Activated CD4-positive, alpha-beta T cell treated with anti-CD3 and anti-CD28 coated beads for 36 hours (primary cell): ENCODE results near the gene KIF6. TPM values are rescaled to one million over a fixed set of nuclear protein-coding genes. Genes with fewer than 3 reads are reported as not detected.

Source experiments
- ATAC-seq: fragments of 200-7000 bp; cut with Tn5 transposase; one replicate; pipeline ENCODE4 v1.10.0; 2021; ENCODE audit warnings: mild to moderate bottlenecking, moderate library complexity
- CTCF ChIA-PET: fragments of 350-600 bp; sonication (Branson Sonifier 250); formaldehyde crosslinking; loops from one replicate; lab custom pipeline; 2021; ENCODE audit warnings: antibody characterized with exemption; lab: Charles Lee
- POLR2A ChIA-PET: fragments of 350-600 bp; sonication (Branson Sonifier 250); formaldehyde crosslinking; loops from one replicate; lab custom pipeline; 2021; ENCODE audit warnings: antibody characterized with exemption, inconsistent platforms; lab: Charles Lee
- DNase-seq: peaks from one replicate; pipeline ENCODE4 v3.0.0-alpha.2; 2020
- H3K27ac Mint-ChIP-seq: one replicate; pipeline ENCODE4 v1.8.0; 2021; ENCODE audit warnings: mixed read lengths
- H3K27me3 Mint-ChIP-seq: one replicate; pipeline ENCODE4 v1.8.0; 2021; ENCODE audit warnings: mixed read lengths
- H3K36me3 Mint-ChIP-seq: one replicate; pipeline ENCODE4 v1.8.0; 2021; ENCODE audit warnings: low read depth, mixed read lengths
- H3K4me1 Mint-ChIP-seq: one replicate; pipeline ENCODE4 v1.8.0; 2021; ENCODE audit warnings: mixed read lengths
- H3K4me3 Mint-ChIP-seq: one replicate; pipeline ENCODE4 v1.8.0; 2021; ENCODE audit warnings: mild to moderate bottlenecking, moderate library complexity, mixed read lengths
- H3K9me3 Mint-ChIP-seq: one replicate; pipeline ENCODE4 v1.8.0; 2021; ENCODE audit warnings: low read depth, mixed read lengths
- intact Hi-C, 2 experiments: fragments of 100-400 bp; cut with DNase I in 1 of 2; cut with micrococcal nuclease in 1 of 2; formaldehyde crosslinking; loops; one replicate each; pipeline versions ENCODE4 v1.14.2 to v1.15.1; 2022 to 2024; cut with DNase I, micrococcal nuclease
- total RNA-seq, 2 experiments: library from RNA; stranded (reverse); gene quantifications; one replicate each; pipeline ENCODE4 v1.2.3, GENCODE V29; 2021

The KIF6 gene
- total RNA-seq, 2 experiments from 2014 or later: 0.43 to 0.49 TPM

DNA sequence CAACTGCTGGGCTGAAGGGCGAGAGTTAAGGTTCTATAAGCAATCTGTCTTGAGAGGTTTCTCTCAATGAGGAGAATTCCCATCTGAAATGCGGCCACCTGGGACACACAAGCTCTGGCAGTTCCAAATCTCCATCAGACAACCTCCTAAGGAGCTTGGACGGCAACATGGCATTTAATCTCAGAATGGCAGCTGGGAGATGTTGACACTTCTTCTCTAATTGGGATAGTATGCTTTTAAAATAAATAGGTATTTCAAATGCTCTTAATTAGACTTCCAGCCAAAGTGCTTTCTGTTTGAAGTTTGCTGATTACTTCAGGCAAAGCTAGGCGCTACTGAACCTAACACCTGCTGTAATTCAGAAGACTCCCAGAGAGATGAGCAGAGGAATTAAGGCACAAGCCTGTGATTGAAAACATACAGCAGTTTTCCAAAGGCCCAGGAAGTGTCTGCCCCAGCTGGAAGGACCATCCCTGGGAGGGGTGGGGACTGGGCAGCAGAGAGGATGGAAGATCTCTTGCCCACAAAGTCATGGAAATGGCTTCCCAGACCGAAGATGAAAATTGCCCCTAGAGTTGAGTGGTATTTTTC lies 343.6 kb downstream of the KIF6 start:
- H3K27ac Mint-ChIP-seq: no peak overlapping the region

DNA sequence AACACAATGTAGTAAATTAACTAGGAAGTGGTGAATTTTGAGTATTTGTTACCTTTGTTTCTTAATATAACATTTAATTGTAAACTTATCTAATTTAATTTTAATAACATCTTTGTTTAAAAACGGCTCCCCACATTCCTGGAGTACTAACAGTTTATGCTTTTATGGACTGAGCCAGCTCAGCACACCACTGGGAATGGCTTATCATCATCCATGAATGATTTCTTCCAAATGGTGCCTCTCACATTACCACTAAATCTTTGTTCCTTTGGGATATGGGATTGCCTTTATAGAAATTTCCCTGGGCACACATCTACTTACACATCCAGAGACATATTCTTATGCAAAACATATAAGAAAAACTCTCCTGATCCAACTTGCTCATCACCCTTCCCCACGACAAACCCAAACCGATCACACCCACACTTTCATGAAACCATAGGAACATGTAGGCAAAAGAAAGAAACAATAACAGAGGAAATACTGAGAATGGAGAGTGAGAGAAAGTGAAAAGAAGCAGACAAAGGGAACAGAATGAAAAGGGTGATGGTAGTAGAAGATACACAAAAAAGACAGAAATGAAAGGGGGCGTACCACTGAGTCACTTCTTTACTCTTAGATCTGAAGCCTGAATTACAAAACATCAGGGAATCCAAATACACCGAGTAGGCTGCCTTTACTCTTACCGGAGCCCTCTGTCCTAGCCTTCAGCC lies 344.2 kb downstream of the KIF6 start:
- peaks cover 10% of the 10 kb centered on the region for H3K27me3 Mint-ChIP-seq
- H3K4me3 Mint-ChIP-seq: no peak overlapping the region
- no peaks in the 10 kb centered on the region for H3K4me1 Mint-ChIP-seq
- H3K36me3 Mint-ChIP-seq: no peaks in the 10 kb centered on the region
- CTCF ChIA-PET: interaction anchor here (0.6 to 0.7 kb wide), 2 partner anchors 81 to 177 kb away, joined by 3 read pairs; no protein-coding TSS in a partner anchor
- H3K27ac Mint-ChIP-seq: no peak overlapping the region
- H3K9me3 Mint-ChIP-seq: no peaks in the 10 kb centered on the region
- POLR2A ChIA-PET: no interaction called here
- no peak for DNase-seq
- peak; percentile 26 for ATAC-seq
- intact Hi-C loops: no loop called here

More for the DNA sequence above, 343.6 kb downstream of the KIF6 start:
- ATAC-seq (no peak), DNase-seq (no peak)
- peaks cover 11% of the 10 kb centered on the region for H3K27me3 Mint-ChIP-seq
- H3K36me3 Mint-ChIP-seq: no peaks in the 10 kb centered on the region
- CTCF ChIA-PET: interaction anchor here (0.6 to 0.7 kb wide), 2 partner anchors 82 to 178 kb away, joined by 3 read pairs; no protein-coding TSS in a partner anchor
- no peak overlapping the region for H3K4me3 Mint-ChIP-seq
- H3K9me3 Mint-ChIP-seq: no peaks in the 10 kb centered on the region
- intact Hi-C loops: no loop called here
- POLR2A ChIA-PET: no interaction called here
- no peaks in the 10 kb centered on the region for H3K4me1 Mint-ChIP-seq

DNA sequence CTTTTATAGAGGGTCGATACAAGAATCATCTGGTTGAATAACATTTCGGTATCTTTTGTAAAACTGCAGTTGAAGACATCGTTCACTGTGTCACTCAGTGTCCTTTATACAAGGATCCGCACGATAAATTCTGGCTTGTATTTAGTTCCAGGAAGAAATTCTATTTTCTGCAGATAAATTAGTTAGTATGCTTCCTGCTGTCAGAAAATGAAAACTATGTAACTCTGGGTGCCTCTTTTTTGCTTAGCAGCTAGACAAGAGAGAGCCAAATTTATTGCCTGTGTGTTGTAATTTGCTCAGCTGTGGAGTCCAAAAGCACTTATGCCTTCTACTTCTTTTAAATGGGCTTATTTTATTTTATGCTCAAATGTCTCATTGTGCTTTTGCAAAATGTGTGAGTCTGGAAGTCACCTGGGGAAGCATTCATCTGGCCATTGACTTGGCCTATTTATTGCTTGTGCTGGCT lies 346.2 kb downstream of the KIF6 start:
- intact Hi-C loops: no loop called here

DNA sequence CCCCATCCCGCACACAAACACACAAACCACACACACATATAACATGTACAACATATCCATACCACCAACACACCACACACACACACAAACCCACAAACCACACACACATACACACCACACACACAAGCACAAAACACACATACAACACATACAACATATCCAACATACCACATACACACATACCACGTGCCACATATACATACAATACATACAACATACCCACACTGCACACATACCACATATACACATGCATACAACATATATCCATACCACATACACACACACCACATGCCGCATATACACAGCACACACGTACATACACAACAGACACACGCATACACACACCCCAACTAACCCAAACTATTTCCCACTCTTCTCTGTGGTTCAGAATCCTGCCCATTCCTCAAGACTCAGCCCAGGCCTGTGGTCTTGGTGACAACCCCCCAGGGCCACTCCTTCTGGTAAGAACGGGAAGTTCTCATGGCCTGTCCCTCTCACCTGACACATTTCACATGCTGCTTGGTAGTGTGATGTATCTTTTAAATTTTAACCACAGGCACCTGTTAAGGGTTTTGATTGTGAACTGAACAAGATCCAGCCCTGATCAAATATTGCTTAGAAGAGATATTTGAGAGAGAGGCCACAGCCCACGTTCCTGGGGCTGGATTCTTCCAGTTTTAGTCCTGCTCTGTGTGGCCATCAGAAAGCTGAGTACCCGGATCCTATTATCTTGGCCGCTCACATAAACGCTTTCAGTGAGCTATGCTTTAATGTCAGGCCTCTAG lies 346.8 kb downstream of the KIF6 start:
- H3K9me3 Mint-ChIP-seq: no peaks in the 10 kb centered on the region
- ATAC-seq: no peak

More for the DNA sequence above, 346.2 kb downstream of the KIF6 start:
- ChIA-PET CTCF (no interaction called here), POLR2A (no interaction called here)
- Mint-ChIP-seq H3K27me3 (peaks cover 12% of the 10 kb centered on the region), H3K27ac (no peak overlapping the region), H3K4me3 (no peak overlapping the region), H3K4me1 (no peaks in the 10 kb centered on the region), H3K36me3 (no peaks in the 10 kb centered on the region), H3K9me3 (no peaks in the 10 kb centered on the region)
- DNase-seq: no peak
- ATAC-seq: no peak

GRCh38 chr6:39377539-39377950 lies 347.7 kb downstream of the KIF6 start:
- Mint-ChIP-seq H3K27me3 (peaks cover 12% of the 10 kb centered on the region), H3K4me1 (no peaks in the 10 kb centered on the region), H3K4me3 (no peak overlapping the region), H3K27ac (no peak overlapping the region), H3K36me3 (no peaks in the 10 kb centered on the region), H3K9me3 (no peaks in the 10 kb centered on the region)
- intact Hi-C loops: no loop called here
- ATAC-seq: no peak
- POLR2A ChIA-PET: interaction anchor here (0.5 kb wide), 1 partner anchor 48 kb away, joined by 9 read pairs; no protein-coding TSS in a partner anchor
- CTCF ChIA-PET: no interaction called here
- DNase-seq: peak; percentile 43

More for the DNA sequence above, 346.8 kb downstream of the KIF6 start:
- no peak for DNase-seq
- H3K36me3 Mint-ChIP-seq: no peaks in the 10 kb centered on the region
- CTCF ChIA-PET: no interaction called here
- H3K4me1 Mint-ChIP-seq: no peaks in the 10 kb centered on the region
- H3K4me3 Mint-ChIP-seq: no peak overlapping the region
- POLR2A ChIA-PET: no interaction called here
- H3K27ac Mint-ChIP-seq: no peak overlapping the region
- intact Hi-C loops: no loop called here
- peaks cover 12% of the 10 kb centered on the region for H3K27me3 Mint-ChIP-seq

DNA sequence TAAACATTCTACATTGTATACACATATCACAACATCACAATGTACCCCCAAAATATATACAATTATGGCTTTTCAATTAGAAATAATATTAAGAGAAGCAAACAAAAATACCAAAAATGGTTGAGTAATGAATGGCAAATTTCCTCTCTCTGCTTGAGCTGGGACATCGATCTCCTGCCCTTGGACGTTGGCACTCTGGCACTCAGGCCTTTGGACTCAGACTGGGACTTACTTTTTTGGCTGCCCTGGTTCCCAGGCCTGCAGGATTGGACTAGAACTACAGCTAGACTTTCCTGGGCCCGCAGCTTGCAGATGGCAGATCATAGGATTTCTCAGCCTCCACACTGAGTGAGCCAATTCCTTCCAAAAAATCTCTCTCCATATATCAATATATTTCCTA lies 349.8 kb downstream of the KIF6 start:
- ChIA-PET POLR2A (no interaction called here), CTCF (interaction anchor here (0.6 kb wide), 1 partner anchor 85 kb away, joined by 4 read pairs; no protein-coding TSS in a partner anchor)
- Mint-ChIP-seq H3K4me1 (no peaks in the 10 kb centered on the region), H3K9me3 (no peaks in the 10 kb centered on the region), H3K27me3 (peaks cover 12% of the 10 kb centered on the region), H3K4me3 (no peak overlapping the region), H3K27ac (no peak overlapping the region), H3K36me3 (no peaks in the 10 kb centered on the region)
- no peak for ATAC-seq
- intact Hi-C loops: no loop called here
- DNase-seq: no peak

DNA sequence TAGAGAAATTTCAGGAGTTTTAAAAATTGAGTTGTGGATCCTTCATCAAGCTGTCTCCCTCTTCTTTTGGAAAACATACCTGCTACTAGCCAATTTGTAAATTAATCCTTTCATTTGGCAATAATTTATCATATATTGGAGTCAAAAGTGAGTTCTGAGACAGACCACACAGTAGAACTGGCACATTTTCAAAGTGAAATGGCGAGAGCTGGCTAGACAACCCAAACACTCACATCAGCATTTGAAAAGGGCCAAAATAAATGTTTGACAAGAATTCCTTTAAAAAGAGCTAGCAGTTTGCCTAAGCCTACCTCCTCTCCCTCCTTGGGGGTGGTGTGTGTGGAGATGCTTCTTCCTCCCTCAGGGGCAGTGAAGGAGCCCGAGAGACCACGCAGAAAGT lies 354.8 kb downstream of the KIF6 start:
- POLR2A ChIA-PET: no interaction called here
- CTCF ChIA-PET: no interaction called here
- Mint-ChIP-seq H3K27me3 (peaks cover 9% of the 10 kb centered on the region), H3K4me3 (no peak overlapping the region), H3K9me3 (no peaks in the 10 kb centered on the region), H3K27ac (no peak overlapping the region), H3K36me3 (no peaks in the 10 kb centered on the region), H3K4me1 (no peaks in the 10 kb centered on the region)
- DNase-seq: no peak
- intact Hi-C loops: no loop called here
- no peak for ATAC-seq

DNA sequence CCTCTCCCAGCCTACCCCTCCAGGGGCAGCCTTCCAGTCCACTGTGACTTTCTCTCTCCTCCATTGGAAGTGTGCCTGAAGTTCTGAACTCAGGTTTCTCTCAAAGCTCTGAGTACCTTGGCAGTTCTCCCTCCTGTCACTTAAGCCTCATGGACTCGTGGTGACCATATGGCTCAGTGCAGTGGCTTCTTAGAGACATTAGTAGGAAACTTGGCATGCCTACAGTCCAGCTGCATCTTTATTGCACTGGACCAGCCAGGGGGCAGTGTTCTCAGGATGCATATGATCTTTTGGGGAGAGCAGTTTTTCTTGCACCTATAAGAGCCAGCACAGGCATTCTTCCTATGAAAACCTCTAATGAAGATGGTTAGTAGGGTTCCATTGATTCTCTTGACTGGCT lies 355.2 kb downstream of the KIF6 start:
- peaks cover 8% of the 10 kb centered on the region for H3K27me3 Mint-ChIP-seq
- intact Hi-C loops: loop anchor here in 1 of 2 experiments (10.0 kb wide), 1 partner anchor 495 kb away; no protein-coding TSS in a partner anchor
- no peak overlapping the region for H3K27ac Mint-ChIP-seq
- H3K36me3 Mint-ChIP-seq: no peaks in the 10 kb centered on the region
- no peak for ATAC-seq
- H3K9me3 Mint-ChIP-seq: no peaks in the 10 kb centered on the region
- no peak overlapping the region for H3K4me3 Mint-ChIP-seq
- POLR2A ChIA-PET: no interaction called here
- CTCF ChIA-PET: no interaction called here
- H3K4me1 Mint-ChIP-seq: no peaks in the 10 kb centered on the region
- no peak for DNase-seq

- H3K4me1 Mint-ChIP-seq: no peaks in the 10 kb centered on the region
- ChIA-PET CTCF (interaction anchor here (0.6 kb wide), 1 partner anchor 460 kb away, joined by 4 read pairs; no protein-coding TSS in a partner anchor), POLR2A (no interaction called here)
- peaks cover 7% of the 10 kb centered on the region for H3K27me3 Mint-ChIP-seq
- H3K36me3 Mint-ChIP-seq: no peaks in the 10 kb centered on the region
- intact Hi-C loops: loop anchor here in 1 of 2 experiments (10.0 kb wide), 1 partner anchor 497 kb away; no protein-coding TSS in a partner anchor
- H3K9me3 Mint-ChIP-seq: no peaks in the 10 kb centered on the region
- no peak overlapping the region for H3K27ac Mint-ChIP-seq
- DNase-seq (no peak), ATAC-seq (no peak)
- no peak overlapping the region for H3K4me3 Mint-ChIP-seq
Observed at GRCh38 chr6:39367700-39368099, 357.5 kb downstream of the KIF6 start.

- intact Hi-C loops: loop anchor here in 1 of 2 experiments (10.0 kb wide), 1 partner anchor 498 kb away; no protein-coding TSS in a partner anchor
- peaks cover 7% of the 10 kb centered on the region for H3K27me3 Mint-ChIP-seq
- CTCF ChIA-PET: interaction anchor here (0.8 kb wide), 1 partner anchor 274 kb away, joined by 4 read pairs; no protein-coding TSS in a partner anchor
- DNase-seq (no peak), ATAC-seq (no peak)
- H3K4me1 Mint-ChIP-seq: no peaks in the 10 kb centered on the region
- POLR2A ChIA-PET: no interaction called here
- no peaks in the 10 kb centered on the region for H3K36me3 Mint-ChIP-seq
- H3K27ac Mint-ChIP-seq: no peak overlapping the region
- H3K4me3 Mint-ChIP-seq: no peak overlapping the region
- no peaks in the 10 kb centered on the region for H3K9me3 Mint-ChIP-seq
Observed at GRCh38 chr6:39366931-39367618, 358.1 kb downstream of the KIF6 start.
